GM12878 (cell line): ENCODE measurements around the gene PHB1. TPM values are rescaled to one million over a fixed set of nuclear protein-coding genes. Genes with fewer than 3 reads are reported as not detected.

ENCODE experiments used
- ATF2 ChIP-seq: IDR thresholded peaks from 2 replicates; pipeline ENCODE4 v1.6.1; 2012; ENCODE audit warnings: low read length, inconsistent platforms
- ATF3 ChIP-seq: IDR thresholded peaks from 2 replicates; pipeline ENCODE4 v1.6.1; 2011; ENCODE audit warnings: low read depth, mild to moderate bottlenecking, low read length, moderate library complexity, borderline replicate concordance; ENCODE audit errors: extremely low read depth
- BCL11A ChIP-seq: IDR thresholded peaks from 2 replicates; pipeline ENCODE4 v1.6.1; 2011; ENCODE audit warnings: low read depth, low read length
- BHLHE40 ChIP-seq, 2 experiments: fragments of 450-650 bp in 1 of 2; IDR thresholded peaks; 2 replicates each; pipeline ENCODE4 v1.6.1; 2011 to 2017; ENCODE audit warnings: low read depth in 2 of 2, borderline replicate concordance in 1 of 2, improper control_type of control experiment in 1 of 2, low read length in 1 of 2, mild to moderate bottlenecking in 1 of 2
- CBFB ChIP-seq: IDR thresholded peaks from 2 replicates; pipeline ENCODE4 v1.6.1; 2016; ENCODE audit warnings: antibody characterized with exemption, low read depth
- CBX5 ChIP-seq: sonication (generic); IDR thresholded peaks from 2 replicates; pipeline ENCODE4 v1.6.1; 2016; ENCODE audit warnings: low read depth, moderate library complexity, mild to moderate bottlenecking, inconsistent platforms
- CREB1 ChIP-seq: IDR thresholded peaks from 2 replicates; pipeline ENCODE4 v1.6.1; 2012; ENCODE audit warnings: low read depth, mild to moderate bottlenecking, inconsistent platforms
- DPF2 ChIP-seq: fragments of 450-650 bp; IDR thresholded peaks from 2 replicates; pipeline ENCODE4 v1.6.1; 2017; ENCODE audit warnings: mild to moderate bottlenecking
- EED ChIP-seq: sonication (generic); IDR thresholded peaks from 2 replicates; pipeline ENCODE4 v1.6.1; 2016; ENCODE audit warnings: antibody characterized with exemption, low read depth
- ESRRA ChIP-seq: IDR thresholded peaks from 2 replicates; pipeline ENCODE4 v1.6.1; 2012; ENCODE audit warnings: mild to moderate bottlenecking, low read length, improper control_type of control experiment
- FOXK2 ChIP-seq: fragments of 450-650 bp; IDR thresholded peaks from 2 replicates; pipeline ENCODE4 v1.6.1; 2017; ENCODE audit warnings: mild to moderate bottlenecking, moderate library complexity
- HDAC6 ChIP-seq: fragments of 200-600 bp; sonication (generic); IDR thresholded peaks from one replicate; pipeline ENCODE4 v1.8.0; 2017; ENCODE audit warnings: antibody characterized with exemption; ENCODE audit not compliant: unreplicated experiment
- HDGF ChIP-seq: fragments of 450-650 bp; IDR thresholded peaks from 2 replicates; pipeline ENCODE4 v1.6.1; 2016; ENCODE audit warnings: antibody characterized with exemption
- IRF4 ChIP-seq: IDR thresholded peaks from 2 replicates; pipeline ENCODE4 v1.6.1; 2011; ENCODE audit warnings: low read depth, low read length
- KDM1A ChIP-seq: fragments of 200-600 bp; sonication (generic); IDR thresholded peaks from 2 replicates; pipeline ENCODE4 v1.6.1; 2016; ENCODE audit warnings: borderline replicate concordance
- LARP7 ChIP-seq: fragments of 450-650 bp; IDR thresholded peaks from 2 replicates; pipeline ENCODE4 v1.6.1; 2017; ENCODE audit warnings: mild to moderate bottlenecking
- MTA2 ChIP-seq: fragments of 450-650 bp; IDR thresholded peaks from 2 replicates; pipeline ENCODE4 v1.6.1; 2016; ENCODE audit warnings: low read depth, mild to moderate bottlenecking, moderate library complexity
- MYC ChIP-seq: IDR thresholded peaks from 2 replicates; pipeline ENCODE4 v1.6.1; 2011; ENCODE audit warnings: mild to moderate bottlenecking, low read length, moderate library complexity, inconsistent platforms; ENCODE audit not compliant: insufficient read depth, insufficient replicate concordance, insufficient read length, severe bottlenecking
- NFYA ChIP-seq: IDR thresholded peaks from 2 replicates; pipeline ENCODE4 v1.6.1; 2011; ENCODE audit warnings: low read depth, mild to moderate bottlenecking, low read length, improper control_type of control experiment, borderline replicate concordance
- NFYB ChIP-seq: IDR thresholded peaks from 2 replicates; pipeline ENCODE4 v1.6.1; 2011; ENCODE audit warnings: low read depth, mild to moderate bottlenecking, low read length, improper control_type of control experiment, moderate library complexity; ENCODE audit not compliant: insufficient read depth
- POLR2A ChIP-seq: IDR thresholded peaks from 2 replicates; pipeline ENCODE4 v1.6.1; 2011; ENCODE audit warnings: low read depth, mild to moderate bottlenecking, low read length
- SMARCA5 ChIP-seq: fragments of 450-650 bp; IDR thresholded peaks from 2 replicates; pipeline ENCODE4 v1.6.1; 2017; ENCODE audit warnings: mild to moderate bottlenecking
- ZBTB33 ChIP-seq: fragments of 450-650 bp; IDR thresholded peaks from 2 replicates; pipeline ENCODE4 v1.6.1; 2017; ENCODE audit warnings: mild to moderate bottlenecking
- ZBTB40 ChIP-seq: fragments of 450-650 bp; IDR thresholded peaks from 2 replicates; pipeline ENCODE4 v1.6.1; 2016; ENCODE audit warnings: mild to moderate bottlenecking, moderate library complexity, borderline replicate concordance
- ZZZ3 ChIP-seq: IDR thresholded peaks from 2 replicates; pipeline ENCODE4 v1.6.1; 2011; ENCODE audit warnings: low read depth; ENCODE audit not compliant: control insufficient read depth, insufficient read length
- polyA plus RNA-seq, 11 experiments: library from polyadenylated mRNA; depleted of rRNA in 4 of 11; unstranded in 6 of 11; stranded (reverse) in 5 of 11; fragments of >200 nt; fragmentation: Nextera tagmentation in 4 of 11; fragmentation: Illumina TruSeq in 1 of 11; extraction: Ambion mirVana in 4 of 11; extraction: Trizol in 1 of 11; gene quantifications; 1 replicate in 1 of 11; 2 replicates in 10 of 11; pipeline versions ENCODE4 v1.2.1 to v1.2.3, GENCODE V29; 2011 to 2016; ENCODE audit warnings: inconsistent platforms in 2 of 11, missing spikeins in 2 of 11, low read depth in 1 of 11
- total RNA-seq, 4 experiments: library from RNA; depleted of rRNA in 3 of 4; stranded (reverse); fragments of >200 nt in 3 of 4; fragmentation: Illumina TruSeq in 1 of 4; extraction: Trizol in 1 of 4; gene quantifications; 2 replicates each; pipeline versions ENCODE4 v1.2.1 to v1.2.3, GENCODE V29; 2013 to 2021

The PHB1 gene
- total and polyA plus RNA-seq, 10 of the 15 experiments (the other 5 are each of a cell fraction or from before 2014, with no cell fraction given): 117 to 466 (median 248) TPM

GRCh38 chr17:49361902-49362722 is 52.6 kb downstream of the PHB1 start, which contains the start of gene ZNF652 (continued):
- TF ChIP-seq ZBTB40: no peak
- TF ChIP-seq ATF2: no peak
- TF ChIP-seq ATF3: no peak
- TF ChIP-seq IRF4: no peak
- TF ChIP-seq CREB1: no peak
- no peak for TF ChIP-seq BCL11A
- TF ChIP-seq NFYB: no peak
- TF ChIP-seq HDAC6: no peak
- no peak for TF ChIP-seq ESRRA
- TF ChIP-seq FOXK2: no peak
- TF ChIP-seq SMARCA5: no peak
- TF ChIP-seq HDGF: no peak
- TF ChIP-seq ZZZ3: no peak
- TF ChIP-seq EED: 0 out of 2 replicates have a peak, but pooled peaks have one; percentile 34
- TF ChIP-seq POLR2A: peak; percentile 71
- TF ChIP-seq BHLHE40 (IDR thresholded peaks at IDR 0.05; ENCODE audit: borderline replicate concordance in 1 of 2, low read depth in 2 of 2, low read length in 1 of 2): peak; percentile 22 to 58; a peak in 1 of 4 replicates
- no peak for TF ChIP-seq CBX5
- no peak for TF ChIP-seq NFYA
- 0 out of 2 replicates have a peak, but pooled peaks have one; percentile 43 for TF ChIP-seq LARP7
- no peak for TF ChIP-seq MYC
- no peak for TF ChIP-seq ZBTB33
- no peak for TF ChIP-seq MTA2
- TF ChIP-seq CBFB: no peak
- no peak for TF ChIP-seq KDM1A
- TF ChIP-seq DPF2: 0 out of 2 replicates have a peak, but pooled peaks have one; percentile 22
